Measurements from ENCODE around the gene EFCAB12. TPM values are rescaled to one million over a fixed set of nuclear protein-coding genes. Genes with fewer than 3 reads are reported as not detected.

Gene EFCAB12
- total and polyA plus RNA-seq, 10 of the 15 experiments (the other 5 are each of a cell fraction or from before 2014, with no cell fraction given): 0.02 to 0.85 (median 0.33) TPM

- POLR2A ChIA-PET: no interaction called here
- no peak overlapping the region for H3K4me3 ChIP-seq
- no peaks in the 10 kb centered on the region for H3K79me2 ChIP-seq (ENCODE audit: control insufficient read depth, insufficient read depth, low read length)
- RAD21 ChIA-PET (ENCODE audit: unreplicated experiment): no interaction called here
- in situ Hi-C loops (cut with MboI) (no loop called here), intact Hi-C loops (cut with micrococcal nuclease; ENCODE audit: unreplicated experiment) (no loop called here)
- H3K36me3 ChIP-seq (ENCODE audit: control insufficient read depth in 2 of 2, insufficient read depth in 2 of 2, low read length in 1 of 2): no peaks in the 10 kb centered on the region
- H3K27me3 ChIP-seq (replicated peaks in 1 of 2; ENCODE audit: control insufficient read depth in 2 of 2, insufficient read depth in 2 of 2, low read length in 1 of 2): no peaks in the 10 kb centered on the region
- no peaks in the 10 kb centered on the region for H3K9me3 ChIP-seq (replicated peaks; ENCODE audit: control insufficient read depth, insufficient read depth, low read length)
- no peaks in the 10 kb centered on the region for H3K4me1 ChIP-seq (ENCODE audit: control insufficient read depth, insufficient read depth, low read length)
- BruUV-seq (replicated peaks): no TSS peak
- 65% methylated on average over 16 of the region's 16 CpGs for WGBS (ENCODE audit: insufficient coverage, insufficient replicate concordance, low lambda C conversion rate, missing lambda C conversion rate)
- SMC1A ChIA-PET (ENCODE audit: uncharacterized antibody, unreplicated experiment): no interaction called here
- CTCF ChIA-PET: no interaction called here
- TF ChIP-seq, protein P1, sequence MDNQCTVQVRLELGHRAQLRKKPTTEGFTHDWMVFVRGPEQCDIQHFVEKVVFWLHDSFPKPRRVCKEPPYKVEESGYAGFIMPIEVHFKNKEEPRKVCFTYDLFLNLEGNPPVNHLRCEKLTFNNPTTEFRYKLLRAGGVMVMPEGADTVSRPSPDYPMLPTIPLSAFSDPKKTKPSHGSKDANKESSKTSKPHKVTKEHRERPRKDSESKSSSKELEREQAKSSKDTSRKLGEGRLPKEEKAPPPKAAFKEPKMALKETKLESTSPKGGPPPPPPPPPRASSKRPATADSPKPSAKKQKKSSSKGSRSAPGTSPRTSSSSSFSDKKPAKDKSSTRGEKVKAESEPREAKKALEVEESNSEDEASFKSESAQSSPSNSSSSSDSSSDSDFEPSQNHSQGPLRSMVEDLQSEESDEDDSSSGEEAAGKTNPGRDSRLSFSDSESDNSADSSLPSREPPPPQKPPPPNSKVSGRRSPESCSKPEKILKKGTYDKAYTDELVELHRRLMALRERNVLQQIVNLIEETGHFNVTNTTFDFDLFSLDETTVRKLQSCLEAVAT (IDR thresholded peaks at IDR 0.05): no peak
- TF ChIP-seq NR2F1 (conservative IDR thresholded peaks at IDR 0.05) (no peak), IKZF2 (IDR thresholded peaks at IDR 0.05) (no peak), RFX5 (IDR thresholded peaks at IDR 0.05; ENCODE audit: low read depth, low read length) (no peak), NFYA (IDR thresholded peaks at IDR 0.05; ENCODE audit: borderline replicate concordance, low read depth, low read length) (no peak), SMARCA5 (IDR thresholded peaks at IDR 0.05) (no peak), SREBF1 (IDR thresholded peaks at IDR 0.05; ENCODE audit: low read length) (no peak), BRCA1 (IDR thresholded peaks at IDR 0.05; ENCODE audit: low read depth, low read length) (no peak), TAF1 (IDR thresholded peaks at IDR 0.05; ENCODE audit: borderline replicate concordance, low read depth, low read length) (no peak), KDM1A (IDR thresholded peaks at IDR 0.05; ENCODE audit: borderline replicate concordance) (no peak), CHD2 (IDR thresholded peaks at IDR 0.05; ENCODE audit: borderline replicate concordance, low read depth, low read length) (no peak), ZNF592 (IDR thresholded peaks at IDR 0.05) (no peak), SUPT20H (IDR thresholded peaks at IDR 0.05; ENCODE audit: borderline replicate concordance, control insufficient read depth, low read depth, low read length) (no peak), MTA2 (IDR thresholded peaks at IDR 0.05; ENCODE audit: low read depth) (no peak), SP1 (IDR thresholded peaks at IDR 0.05; ENCODE audit: low read depth, low read length) (no peak), NFIC (IDR thresholded peaks at IDR 0.05; ENCODE audit: low read depth, low read length) (no peak)
- TF ChIP-seq, protein P2, sequence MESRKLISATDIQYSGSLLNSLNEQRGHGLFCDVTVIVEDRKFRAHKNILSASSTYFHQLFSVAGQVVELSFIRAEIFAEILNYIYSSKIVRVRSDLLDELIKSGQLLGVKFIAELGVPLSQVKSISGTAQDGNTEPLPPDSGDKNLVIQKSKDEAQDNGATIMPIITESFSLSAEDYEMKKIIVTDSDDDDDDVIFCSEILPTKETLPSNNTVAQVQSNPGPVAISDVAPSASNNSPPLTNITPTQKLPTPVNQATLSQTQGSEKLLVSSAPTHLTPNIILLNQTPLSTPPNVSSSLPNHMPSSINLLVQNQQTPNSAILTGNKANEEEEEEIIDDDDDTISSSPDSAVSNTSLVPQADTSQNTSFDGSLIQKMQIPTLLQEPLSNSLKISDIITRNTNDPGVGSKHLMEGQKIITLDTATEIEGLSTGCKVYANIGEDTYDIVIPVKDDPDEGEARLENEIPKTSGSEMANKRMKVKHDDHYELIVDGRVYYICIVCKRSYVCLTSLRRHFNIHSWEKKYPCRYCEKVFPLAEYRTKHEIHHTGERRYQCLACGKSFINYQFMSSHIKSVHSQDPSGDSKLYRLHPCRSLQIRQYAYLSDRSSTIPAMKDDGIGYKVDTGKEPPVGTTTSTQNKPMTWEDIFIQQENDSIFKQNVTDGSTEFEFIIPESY (IDR thresholded peaks at IDR 0.05): no peak
- FAIRE-seq (no peak), DNase-seq (ENCODE audit: low read depth, low spot score) (no peak), ATAC-seq (no peak)
- H3K27ac ChIP-seq (ENCODE audit: control insufficient read depth, insufficient read depth): no peak overlapping the region
- no peak overlapping the region for H3K9ac ChIP-seq (ENCODE audit: control insufficient read depth, insufficient read depth, low read length)
- no peaks in the 10 kb centered on the region for H4K20me1 ChIP-seq (ENCODE audit: control insufficient read depth, insufficient read depth)
- no peak overlapping the region for H3K4me2 ChIP-seq (ENCODE audit: control insufficient read depth, insufficient read depth)
- no peak overlapping the region for H2AFZ ChIP-seq (ENCODE audit: control insufficient read depth, low read depth, low read length)
Observed at GRCh38 chr3:129366312-129366831, 62.1 kb downstream of the EFCAB12 start.

Measured in GM12878 (cell line).